ENCODE measurements around the gene GNB1L. TPM values are rescaled to one million over a fixed set of nuclear protein-coding genes. Genes with fewer than 3 reads are reported as not detected.

GNB1L gene
- total and polyA plus RNA-seq, 9 of the 15 experiments (the other 6 are each of a cell fraction or from before 2014, with no cell fraction given), result 0.56 to 50.5 (median 10.2) TPM

GRCh38 chr22:19760058-19760950, 94.4 kb downstream of the GNB1L start, which contains the start of gene TBX1 (continued):
- TF ChIP-seq ZBTB11 (CRISPR knock-in tag; IDR thresholded peaks at IDR 0.05) (no peak), ILF3 (IDR thresholded peaks at IDR 0.05; ENCODE audit: borderline replicate concordance) (no peak), JUN (IDR thresholded peaks at IDR 0.05; ENCODE audit: borderline replicate concordance, low read depth, low read length) (no peak), JUN (CRISPR knock-in tag; IDR thresholded peaks at IDR 0.05; ENCODE audit: borderline replicate concordance) (no peak), L3MBTL2 (IDR thresholded peaks at IDR 0.05) (peak; percentile 69), NONO (IDR thresholded peaks at IDR 0.05; ENCODE audit: low read depth in 2 of 2, low read length in 1 of 2) (peak in 1 of 2 experiments; percentile 47; a peak in 1 of 4 replicates), LARP7 (IDR thresholded peaks at IDR 0.05) (peak; percentile 100), SMAD4 (CRISPR knock-in tag; conservative IDR thresholded peaks at IDR 0.05) (peak; percentile 31; the same call in 1 of the 2 replicates), ZNF511 (CRISPR knock-in tag; IDR thresholded peaks at IDR 0.05) (no peak), TBL1XR1 (IDR thresholded peaks at IDR 0.05; ENCODE audit: low read length in 2 of 2) (peak in 1 of 2 experiments; percentile 54; a peak in 1 of 4 replicates), CBFB (CRISPR knock-in tag; IDR thresholded peaks at IDR 0.05) (no peak), RAD51 (IDR thresholded peaks at IDR 0.05; ENCODE audit: borderline replicate concordance, low read depth) (peak; percentile 48; the same call in 1 of the 2 replicates), FOXK2 (conservative IDR thresholded peaks at IDR 0.05 in 1 of 2, IDR thresholded peaks at IDR 0.05 in 1 of 2; ENCODE audit: low read depth in 2 of 2) (peak; percentile 76 to 83; a peak in 3 of 4 replicates), DIDO1 (tag; IDR thresholded peaks at IDR 0.05; ENCODE audit: low read depth) (no peak), HDGF (IDR thresholded peaks at IDR 0.05) (peak; percentile 77; the same call in 1 of the 2 replicates)
- TF ChIP-seq, protein P1, sequence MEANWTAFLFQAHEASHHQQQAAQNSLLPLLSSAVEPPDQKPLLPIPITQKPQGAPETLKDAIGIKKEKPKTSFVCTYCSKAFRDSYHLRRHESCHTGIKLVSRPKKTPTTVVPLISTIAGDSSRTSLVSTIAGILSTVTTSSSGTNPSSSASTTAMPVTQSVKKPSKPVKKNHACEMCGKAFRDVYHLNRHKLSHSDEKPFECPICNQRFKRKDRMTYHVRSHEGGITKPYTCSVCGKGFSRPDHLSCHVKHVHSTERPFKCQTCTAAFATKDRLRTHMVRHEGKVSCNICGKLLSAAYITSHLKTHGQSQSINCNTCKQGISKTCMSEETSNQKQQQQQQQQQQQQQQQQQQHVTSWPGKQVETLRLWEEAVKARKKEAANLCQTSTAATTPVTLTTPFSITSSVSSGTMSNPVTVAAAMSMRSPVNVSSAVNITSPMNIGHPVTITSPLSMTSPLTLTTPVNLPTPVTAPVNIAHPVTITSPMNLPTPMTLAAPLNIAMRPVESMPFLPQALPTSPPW (CRISPR knock-in tag; IDR thresholded peaks at IDR 0.05), result peak; percentile 71
- TF ChIP-seq, protein P2, sequence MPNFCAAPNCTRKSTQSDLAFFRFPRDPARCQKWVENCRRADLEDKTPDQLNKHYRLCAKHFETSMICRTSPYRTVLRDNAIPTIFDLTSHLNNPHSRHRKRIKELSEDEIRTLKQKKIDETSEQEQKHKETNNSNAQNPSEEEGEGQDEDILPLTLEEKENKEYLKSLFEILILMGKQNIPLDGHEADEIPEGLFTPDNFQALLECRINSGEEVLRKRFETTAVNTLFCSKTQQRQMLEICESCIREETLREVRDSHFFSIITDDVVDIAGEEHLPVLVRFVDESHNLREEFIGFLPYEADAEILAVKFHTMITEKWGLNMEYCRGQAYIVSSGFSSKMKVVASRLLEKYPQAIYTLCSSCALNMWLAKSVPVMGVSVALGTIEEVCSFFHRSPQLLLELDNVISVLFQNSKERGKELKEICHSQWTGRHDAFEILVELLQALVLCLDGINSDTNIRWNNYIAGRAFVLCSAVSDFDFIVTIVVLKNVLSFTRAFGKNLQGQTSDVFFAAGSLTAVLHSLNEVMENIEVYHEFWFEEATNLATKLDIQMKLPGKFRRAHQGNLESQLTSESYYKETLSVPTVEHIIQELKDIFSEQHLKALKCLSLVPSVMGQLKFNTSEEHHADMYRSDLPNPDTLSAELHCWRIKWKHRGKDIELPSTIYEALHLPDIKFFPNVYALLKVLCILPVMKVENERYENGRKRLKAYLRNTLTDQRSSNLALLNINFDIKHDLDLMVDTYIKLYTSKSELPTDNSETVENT (CRISPR knock-in tag; IDR thresholded peaks at IDR 0.05), result peak; percentile 30; the same call in 1 of the 2 replicates
